SK-N-SH (cell line): Measurements from ENCODE around the gene RHOT2. TPM values are rescaled to one million over a fixed set of nuclear protein-coding genes. Genes with fewer than 3 reads are reported as not detected.

Experiments used
- CTCF ChIA-PET: fragments of 300-600, 350-600 bp; formaldehyde crosslinking; extraction: SDS; loops from one replicate; lab custom pipeline; 2021; lab: Yijun Ruan, JAX
- POLR2A ChIA-PET: fragments of 350-600 bp; sonication (Branson Sonifier 250); formaldehyde crosslinking; extraction: SDS; loops from one replicate; lab custom pipeline; 2020; ENCODE audit warnings: antibody characterized with exemption, inconsistent platforms; lab: Yijun Ruan, JAX
- DNase-seq: peaks from one replicate; pipeline ENCODE4 v3.0.0; 2012
- H2AFZ ChIP-seq: fragments of 200-600 bp; sonication (generic); 2 replicates; pipeline ENCODE4 v1.8.1; 2016; ENCODE audit warnings: antibody characterized with exemption, mild to moderate bottlenecking, low read depth
- H3F3A ChIP-seq: fragments of 200-600 bp; sonication (generic); replicated peaks from 2 replicates; pipeline ENCODE3; 2016; ENCODE audit warnings: antibody characterized with exemption, mild to moderate bottlenecking; ENCODE audit not compliant: insufficient read depth
- H3K27ac ChIP-seq, 2 experiments: fragments of 200-500 bp in 1 of 2; fragments of 200-600 bp in 1 of 2; sonication (Bioruptor generic) in 1 of 2; sonication (generic), shearing (Covaris generic) in 1 of 2; 2 replicates each; pipeline versions ENCODE4 v1.5.1 to v1.6.1; 2014 to 2016; ENCODE audit warnings: low read depth in 2 of 2, inconsistent platforms in 1 of 2, low read length in 1 of 2, mild to moderate bottlenecking in 1 of 2, mixed read lengths in 1 of 2
- H3K27me3 ChIP-seq: fragments of 200-600 bp; sonication (generic), shearing (Covaris generic); 2 replicates; pipeline ENCODE4 v1.6.1; 2016; ENCODE audit warnings: mixed run types; ENCODE audit not compliant: insufficient read depth
- H3K36me3 ChIP-seq, 2 experiments: fragments of 200-500 bp in 1 of 2; fragments of 200-600 bp in 1 of 2; sonication (Bioruptor generic) in 1 of 2; sonication (generic) in 1 of 2; replicated peaks in 1 of 2; 2 replicates each; pipeline versions ENCODE3 to v1.5.1; 2014 to 2016; ENCODE audit warnings: low read length in 1 of 2, mild to moderate bottlenecking in 1 of 2; ENCODE audit not compliant: insufficient read depth in 2 of 2, control insufficient read depth in 1 of 2
- H3K4me1 ChIP-seq, 2 experiments: fragments of 200-500 bp in 1 of 2; fragments of 200-600 bp in 1 of 2; sonication (Bioruptor generic) in 1 of 2; sonication (generic), shearing (Covaris generic) in 1 of 2; 2 replicates each; pipeline versions ENCODE4 v1.5.1 to v1.6.1; 2014 to 2016; ENCODE audit warnings: low read depth in 1 of 2, low read length in 1 of 2, mixed run types in 1 of 2; ENCODE audit not compliant: insufficient read depth in 2 of 2, control insufficient read depth in 1 of 2
- H3K4me2 ChIP-seq: fragments of 200-600 bp; sonication (generic), shearing (Covaris generic); 2 replicates; pipeline ENCODE4 v1.6.1; 2017; ENCODE audit warnings: mixed run types
- H3K4me3 ChIP-seq, 2 experiments: fragments of 200-500 bp in 1 of 2; fragments of 200-600 bp in 1 of 2; sonication (Bioruptor generic) in 1 of 2; sonication (generic), shearing (Covaris generic) in 1 of 2; 2 replicates each; pipeline versions ENCODE4 v1.5.1 to v1.8.1; 2014 to 2016; ENCODE audit warnings: low read depth in 2 of 2, inconsistent platforms in 1 of 2, low read length in 1 of 2, mild to moderate bottlenecking in 1 of 2, mixed read lengths in 1 of 2, moderate library complexity in 1 of 2
- H3K79me2 ChIP-seq: fragments of 200-600 bp; sonication (generic); 2 replicates; pipeline ENCODE4 v1.8.1; 2017; ENCODE audit warnings: mild to moderate bottlenecking; ENCODE audit not compliant: insufficient read depth
- H3K9ac ChIP-seq: fragments of 200-600 bp; sonication (generic); 2 replicates; pipeline ENCODE4 v1.6.1; 2017; ENCODE audit warnings: mixed run types
- H3K9me2 ChIP-seq: fragments of 200-600 bp; sonication (generic); 2 replicates; pipeline ENCODE4 v1.6.1; 2017; ENCODE audit warnings: mixed run types
- H3K9me3 ChIP-seq: fragments of 200-600 bp; sonication (generic); 2 replicates; pipeline ENCODE4 v1.6.1; 2017; ENCODE audit warnings: mixed run types, mild to moderate bottlenecking, moderate library complexity
- H4K20me1 ChIP-seq: fragments of 200-600 bp; sonication (generic); 2 replicates; pipeline ENCODE4 v1.6.1; 2017; ENCODE audit warnings: mild to moderate bottlenecking, mixed run types; ENCODE audit not compliant: insufficient read depth
- CTCF ChIP-seq: fragments of 200-600 bp; sonication (generic); IDR thresholded peaks from 2 replicates; pipeline ENCODE4 v1.6.1; 2017; ENCODE audit warnings: antibody characterized with exemption, mild to moderate bottlenecking, moderate library complexity
- EZH2phosphoT487 ChIP-seq: fragments of 200-600 bp; sonication (generic); IDR thresholded peaks from 2 replicates; pipeline ENCODE4 v1.6.1; 2017; ENCODE audit warnings: low read depth, mixed run types, mild to moderate bottlenecking, antibody characterized with exemption, moderate library complexity, borderline replicate concordance
- FOXJ3 ChIP-seq: sonication (generic); formaldehyde crosslinking; IDR thresholded peaks from 2 replicates; pipeline ENCODE4 v1.5.1; 2020; ENCODE audit warnings: mild to moderate bottlenecking, missing genetic modification reagents
- FOXM1 ChIP-seq: IDR thresholded peaks from 2 replicates; pipeline ENCODE4 v1.4.0; 2012; ENCODE audit warnings: low read depth, mild to moderate bottlenecking
- GATA2 ChIP-seq: sonication (generic); formaldehyde crosslinking; IDR thresholded peaks from 2 replicates; pipeline ENCODE4 v1.5.0; 2020; ENCODE audit warnings: mild to moderate bottlenecking, missing genetic modification reagents
- MAX ChIP-seq: IDR thresholded peaks from 2 replicates; pipeline ENCODE4 v1.4.0; 2012; ENCODE audit warnings: low read depth
- MXI1 ChIP-seq: IDR thresholded peaks from 2 replicates; pipeline ENCODE4 v1.6.1; 2012; ENCODE audit warnings: mild to moderate bottlenecking, low read depth, low read length, improper control_type of control experiment
- NFIC ChIP-seq: IDR thresholded peaks from 2 replicates; pipeline ENCODE4 v1.4.0; 2012; ENCODE audit warnings: borderline replicate concordance
- PBX3 ChIP-seq: IDR thresholded peaks from 2 replicates; pipeline ENCODE4; 2012
- RCOR1 ChIP-seq: fragments of 150-350 bp; IDR thresholded peaks from 2 replicates; pipeline ENCODE4 v1.6.1; 2017; ENCODE audit warnings: antibody characterized with exemption, low read length
- RFX5 ChIP-seq: IDR thresholded peaks from 2 replicates; pipeline ENCODE4 v1.6.1; 2012; ENCODE audit warnings: mild to moderate bottlenecking, improper control_type of control experiment, low read length
- SIN3A ChIP-seq: IDR thresholded peaks from 2 replicates; pipeline ENCODE4 v1.6.1; 2012; ENCODE audit warnings: low read depth, mild to moderate bottlenecking, low read length, moderate library complexity, borderline replicate concordance
- SMC3 ChIP-seq: IDR thresholded peaks from 2 replicates; pipeline ENCODE4 v1.6.1; 2012; ENCODE audit warnings: low read depth, low read length, improper control_type of control experiment
- TCF12 ChIP-seq: IDR thresholded peaks from 2 replicates; pipeline ENCODE4 v1.4.0; 2012
- TEAD4 ChIP-seq: IDR thresholded peaks from 2 replicates; pipeline ENCODE4 v1.4.0; 2012; ENCODE audit warnings: mild to moderate bottlenecking, borderline replicate concordance; ENCODE audit not compliant: insufficient read depth
- YY1 ChIP-seq: IDR thresholded peaks from 2 replicates; pipeline ENCODE4 v1.4.0; 2012; ENCODE audit warnings: low read depth, mild to moderate bottlenecking
- WGBS: methylation state at CpG from one replicate; pipeline ENCODE4 v1.1.6; 2017; ENCODE audit warnings: low lambda C conversion rate; 5-methylcytosine and 5-hydroxymethylcytosine counted together
- polyA plus RNA-seq, 3 experiments: library from polyadenylated mRNA; depleted of rRNA; stranded (reverse); fragments of >200 nt; gene quantifications; 2 replicates each; pipeline ENCODE4 v1.2.3, GENCODE V29; 2012
- TF ChIP-seq, protein P1 (sequence below): IDR thresholded peaks from 2 replicates; pipeline ENCODE4 v1.4.0; 2012; ENCODE audit warnings: low read depth, borderline replicate concordance
- TF ChIP-seq, protein P2 (sequence below): fragments of 150-350 bp; IDR thresholded peaks from 2 replicates; pipeline ENCODE4 v1.6.1; 2016; ENCODE audit warnings: mild to moderate bottlenecking, low read depth, low read length

Gene RHOT2
- polyA plus RNA-seq, 1 of the 3 experiments (the other 2 are of a cell fraction) = 229 TPM

DNA sequence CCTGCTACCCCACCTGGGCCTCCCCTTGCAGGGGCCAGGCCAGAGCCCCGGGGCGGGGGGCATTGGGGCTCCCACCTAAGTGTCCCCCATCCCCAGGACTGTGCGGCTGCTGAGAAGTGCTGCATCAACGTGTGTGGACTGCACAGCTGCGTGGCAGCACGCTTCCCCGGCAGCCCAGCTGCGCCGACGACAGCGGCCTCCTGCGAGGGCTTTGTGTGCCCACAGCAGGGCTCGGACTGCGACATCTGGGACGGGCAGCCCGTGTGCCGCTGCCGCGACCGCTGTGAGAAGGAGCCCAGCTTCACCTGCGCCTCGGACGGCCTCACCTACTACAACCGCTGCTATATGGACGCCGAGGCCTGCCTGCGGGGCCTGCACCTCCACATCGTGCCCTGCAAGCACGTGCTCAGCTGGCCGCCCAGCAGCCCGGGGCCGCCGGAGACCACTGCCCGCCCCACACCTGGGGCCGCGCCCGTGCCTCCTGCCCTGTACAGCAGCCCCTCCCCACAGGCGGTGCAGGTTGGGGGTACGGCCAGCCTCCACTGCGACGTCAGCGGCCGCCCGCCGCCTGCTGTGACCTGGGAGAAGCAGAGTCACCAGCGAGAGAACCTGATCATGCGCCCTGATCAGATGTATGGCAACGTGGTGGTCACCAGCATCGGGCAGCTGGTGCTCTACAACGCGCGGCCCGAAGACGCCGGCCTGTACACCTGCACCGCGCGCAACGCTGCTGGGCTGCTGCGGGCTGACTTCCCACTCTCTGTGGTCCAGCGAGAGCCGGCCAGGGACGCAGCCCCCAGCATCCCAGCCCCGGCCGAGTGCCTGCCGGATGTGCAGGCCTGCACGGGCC is 35.2 kb upstream of the RHOT2 start:
- TF ChIP-seq FOXM1 = no peak
- TF ChIP-seq CTCF = no peak
- TF ChIP-seq EZH2phosphoT487 = no peak
- TF ChIP-seq, all 33 proteins: peak for 0
- Histone ChIP-seq H3K4me1 (peaks cover 0 to 42% of the 10 kb centered on the region in 2 experiments; a peak in 1 of 4 replicates), H4K20me1 (no peaks in the 10 kb centered on the region; the same call in 1 of the 2 replicates), H3K79me2 (peaks cover 12% of the 10 kb centered on the region; the same call in 1 of the 2 replicates), H3K4me3 (no peak overlapping the region), H3K4me2 (no peak overlapping the region), H2AFZ (no peak overlapping the region), H3K27me3 (no peaks in the 10 kb centered on the region), H3K9me2 (no peaks in the 10 kb centered on the region), H3K36me3 (peaks cover 0 to 16% of the 10 kb centered on the region in 2 experiments), H3K9ac (no peak overlapping the region), H3K9me3 (no peaks in the 10 kb centered on the region), H3K27ac (no peak overlapping the region), H3F3A (no peaks in the 10 kb centered on the region)
- ChIA-PET POLR2A (no interaction called here), CTCF (interaction anchor here (0.6 kb wide), 1 partner anchor 30 kb away, joined by 3 read pairs; no protein-coding TSS in a partner anchor)
- 97% methylated on average over 24 of the region's 67 CpGs for WGBS
- no peak for DNase-seq

- WGBS = 98% methylated on average over 21 of the region's 74 CpGs
- no peak overlapping the region for H3K9ac ChIP-seq
- H3K27me3 ChIP-seq = no peaks in the 10 kb centered on the region
- no peaks in the 10 kb centered on the region; the same call in 1 of the 2 replicates for H4K20me1 ChIP-seq
- H3K4me1 ChIP-seq = peaks cover 0 to 49% of the 10 kb centered on the region in 2 experiments; a peak in 1 of 4 replicates
- H3K27ac ChIP-seq = no peak overlapping the region
- H3K36me3 ChIP-seq = peaks cover 0 to 16% of the 10 kb centered on the region in 2 experiments
- no peak overlapping the region for H3K4me2 ChIP-seq
- H3F3A ChIP-seq = no peaks in the 10 kb centered on the region
- H3K79me2 ChIP-seq = peaks cover 12% of the 10 kb centered on the region; the same call in 1 of the 2 replicates
- CTCF ChIA-PET = interaction anchor here (0.6 kb wide), 1 partner anchor 31 kb away, joined by 3 read pairs; no protein-coding TSS in a partner anchor
- H3K9me3 ChIP-seq = no peaks in the 10 kb centered on the region
- no peak for DNase-seq
- POLR2A ChIA-PET = no interaction called here
- H2AFZ ChIP-seq = no peak overlapping the region
- H3K9me2 ChIP-seq = no peaks in the 10 kb centered on the region
- no peak overlapping the region for H3K4me3 ChIP-seq
- no peak for TF ChIP-seq GATA2
- no peak for TF ChIP-seq YY1
- TF ChIP-seq SMC3 = no peak
- no peak for TF ChIP-seq NFIC
- TF ChIP-seq TCF12 = no peak
- TF ChIP-seq RCOR1 = no peak
- TF ChIP-seq RFX5 = no peak
- TF ChIP-seq FOXM1 = no peak
- no peak for TF ChIP-seq MAX
- no peak for TF ChIP-seq EZH2phosphoT487
- no peak for TF ChIP-seq TEAD4
- no peak for TF ChIP-seq MXI1
- TF ChIP-seq, protein P1, sequence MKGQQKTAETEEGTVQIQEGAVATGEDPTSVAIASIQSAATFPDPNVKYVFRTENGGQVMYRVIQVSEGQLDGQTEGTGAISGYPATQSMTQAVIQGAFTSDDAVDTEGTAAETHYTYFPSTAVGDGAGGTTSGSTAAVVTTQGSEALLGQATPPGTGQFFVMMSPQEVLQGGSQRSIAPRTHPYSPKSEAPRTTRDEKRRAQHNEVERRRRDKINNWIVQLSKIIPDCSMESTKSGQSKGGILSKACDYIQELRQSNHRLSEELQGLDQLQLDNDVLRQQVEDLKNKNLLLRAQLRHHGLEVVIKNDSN = no peak
- TF ChIP-seq PBX3 = no peak
- TF ChIP-seq SIN3A = no peak
- TF ChIP-seq, protein P2, sequence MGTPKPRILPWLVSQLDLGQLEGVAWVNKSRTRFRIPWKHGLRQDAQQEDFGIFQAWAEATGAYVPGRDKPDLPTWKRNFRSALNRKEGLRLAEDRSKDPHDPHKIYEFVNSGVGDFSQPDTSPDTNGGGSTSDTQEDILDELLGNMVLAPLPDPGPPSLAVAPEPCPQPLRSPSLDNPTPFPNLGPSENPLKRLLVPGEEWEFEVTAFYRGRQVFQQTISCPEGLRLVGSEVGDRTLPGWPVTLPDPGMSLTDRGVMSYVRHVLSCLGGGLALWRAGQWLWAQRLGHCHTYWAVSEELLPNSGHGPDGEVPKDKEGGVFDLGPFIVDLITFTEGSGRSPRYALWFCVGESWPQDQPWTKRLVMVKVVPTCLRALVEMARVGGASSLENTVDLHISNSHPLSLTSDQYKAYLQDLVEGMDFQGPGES = no peak
- TF ChIP-seq FOXJ3 (CRISPR knock-in tag) = no peak
Measured at GRCh38 chr16:633336-634050, 34.4 kb upstream of the RHOT2 start.
